Breast epithelium (tissue), 4 donors: ENCODE data around the gene CADM2. TPM values are rescaled to one million over a fixed set of nuclear protein-coding genes. Genes with fewer than 3 reads are reported as not detected.

Source experiments
- DNase-seq, 2 donors: peaks; one replicate each; pipeline ENCODE4 v3.0.0-alpha.2; 2019; ENCODE audit warnings: low spot score in 2 of 2
- H3K27ac ChIP-seq, 2 donors: fragments of 200-600 bp; sonication (generic) in 1 of 2; one replicate each; pipeline ENCODE4 v1.5.1; 2016 to 2019; ENCODE audit warnings: mild to moderate bottlenecking in 1 of 2
- H3K27me3 ChIP-seq, 2 donors: fragments of 200-600 bp; sonication (generic) in 1 of 2; one replicate each; pipeline versions ENCODE4 v1.5.1 to v1.6.0; 2017 to 2019; ENCODE audit warnings: control low read depth in 1 of 2, mild to moderate bottlenecking in 1 of 2
- H3K36me3 ChIP-seq: fragments of 200-600 bp; one replicate; pipeline ENCODE4 v1.5.1; 2019
- H3K4me1 ChIP-seq, 2 donors: fragments of 200-600 bp; sonication (generic); one replicate each; pipeline ENCODE4 v1.5.1; 2016 to 2019; ENCODE audit warnings: control low read depth in 1 of 2
- H3K4me3 ChIP-seq, 3 donors: fragments of 200-600 bp; sonication (generic); 1 replicate in 2 of 3; 2 replicates in 1 of 3; pipeline ENCODE4 v1.5.1; 2016 to 2019; ENCODE audit warnings: mild to moderate bottlenecking in 3 of 3, moderate library complexity in 2 of 3
- H3K9me3 ChIP-seq, 2 donors: fragments of 200-600 bp; sonication (generic) in 1 of 2; one replicate each; pipeline ENCODE4 v1.5.1; 2016 to 2019; ENCODE audit warnings: control low read depth in 1 of 2
- CTCF ChIP-seq, 3 donors: fragments of 450-650 bp; IDR thresholded peaks; one replicate each; pipeline ENCODE4 v1.5.1; 2016 to 2017; ENCODE audit warnings: antibody characterized with exemption in 3 of 3, mild to moderate bottlenecking in 3 of 3, moderate library complexity in 3 of 3
- POLR2A ChIP-seq: fragments of 450-650 bp; IDR thresholded peaks from one replicate; pipeline ENCODE4 v1.6.1; 2016; ENCODE audit warnings: antibody characterized with exemption, mild to moderate bottlenecking, moderate library complexity
- POLR2AphosphoS5 ChIP-seq, 3 donors: sonication (generic); formaldehyde crosslinking; IDR thresholded peaks; one replicate each; pipeline ENCODE4 v1.6.1; 2017; ENCODE audit warnings: antibody characterized with exemption in 3 of 3
- intact Hi-C: fragments of 100-400 bp; cut with DNase I; formaldehyde crosslinking; loops from one replicate; pipeline ENCODE4 v1.15.1; 2023; ENCODE audit warnings: low total_unique reads
- total RNA-seq, 3 donors: library from RNA; depleted of rRNA; stranded (reverse); fragments of >200 nt; gene quantifications; one replicate each; pipeline ENCODE4 v1.1.0, GENCODE V29; 2016

Gene CADM2
- total RNA-seq, 3 donors from 2014 or later, result 2.3 to 7.4 (median 6.9) TPM

- Histone ChIP-seq H3K4me3 (no peak overlapping the region), H3K36me3 (no peaks in the 10 kb centered on the region), H3K4me1 (no peaks in the 10 kb centered on the region), H3K27me3 (no peaks in the 10 kb centered on the region), H3K27ac (no peak overlapping the region), H3K9me3 (peaks cover 0 to 6% of the 10 kb centered on the region in 2 donors)
- intact Hi-C loops, result no loop called here
- no peak for DNase-seq
- no peak for TF ChIP-seq CTCF (IDR thresholded peaks at IDR 0.05)
- no peak for TF ChIP-seq POLR2A
- TF ChIP-seq POLR2AphosphoS5 (IDR thresholded peaks at IDR 0.05), result no peak
Observed at GRCh38 chr3:85890043-85890555, 931.3 kb downstream of the CADM2 start.

- H3K4me3 ChIP-seq, result no peak overlapping the region
- no peak for DNase-seq
- H3K36me3 ChIP-seq, result no peaks in the 10 kb centered on the region
- H3K27me3 ChIP-seq, result no peaks in the 10 kb centered on the region
- no peaks in the 10 kb centered on the region for H3K4me1 ChIP-seq
- H3K9me3 ChIP-seq, result no peaks in the 10 kb centered on the region
- intact Hi-C loops, result no loop called here
- no peak overlapping the region for H3K27ac ChIP-seq
- TF ChIP-seq POLR2A (no peak), POLR2AphosphoS5 (IDR thresholded peaks at IDR 0.05) (no peak), CTCF (IDR thresholded peaks at IDR 0.05) (no peak)
Observed at GRCh38 chr3:85903434-85903833, 944.6 kb downstream of the CADM2 start.

DNA sequence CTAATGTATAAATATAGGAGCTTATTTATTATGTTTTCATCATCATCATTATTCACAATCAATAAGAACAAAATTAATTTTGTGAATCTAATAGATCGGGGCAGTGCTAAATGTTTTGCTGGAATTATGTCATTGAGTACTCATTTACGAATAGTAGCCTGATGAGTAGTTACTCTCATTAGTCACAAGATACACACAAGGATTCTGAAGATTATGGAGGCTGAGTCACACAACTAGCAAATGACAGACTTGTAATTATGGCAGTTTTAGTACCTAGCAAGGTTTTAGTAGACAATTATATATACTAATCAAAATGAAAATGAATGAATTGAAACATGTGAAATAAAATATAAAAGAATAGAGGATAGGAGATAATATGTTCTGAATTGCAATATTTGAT is 954.2 kb downstream of the CADM2 start:
- Histone ChIP-seq H3K27ac (no peak overlapping the region), H3K4me3 (no peak overlapping the region), H3K27me3 (no peaks in the 10 kb centered on the region), H3K9me3 (peaks cover 0 to 3% of the 10 kb centered on the region in 2 donors), H3K4me1 (no peaks in the 10 kb centered on the region), H3K36me3 (no peaks in the 10 kb centered on the region)
- DNase-seq, result no peak
- intact Hi-C loops, result no loop called here
- no peak for TF ChIP-seq POLR2A
- TF ChIP-seq CTCF (IDR thresholded peaks at IDR 0.05), result no peak
- TF ChIP-seq POLR2AphosphoS5 (IDR thresholded peaks at IDR 0.05), result no peak

DNA sequence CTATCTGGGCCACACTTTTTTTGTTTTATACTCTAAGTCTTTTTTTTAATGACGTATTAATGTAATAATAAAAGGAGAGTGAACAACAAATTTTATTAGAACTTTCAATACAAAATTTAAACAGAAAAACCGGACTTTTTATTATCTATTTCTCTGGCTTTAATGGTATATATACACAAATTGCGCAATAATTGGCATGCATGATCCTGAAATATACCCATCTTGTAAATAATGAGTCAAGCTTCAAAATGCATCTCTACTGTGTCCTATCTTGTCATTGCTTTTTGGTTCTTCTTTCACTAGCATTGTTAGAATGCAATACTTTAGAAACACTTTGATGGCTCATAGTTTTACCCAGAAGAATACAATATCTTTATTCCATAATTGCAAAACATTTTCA is 963.6 kb downstream of the CADM2 start:
- no peak overlapping the region for H3K4me3 ChIP-seq
- no peak for DNase-seq
- no peaks in the 10 kb centered on the region for H3K27me3 ChIP-seq
- no peak overlapping the region for H3K27ac ChIP-seq
- H3K4me1 ChIP-seq, result no peaks in the 10 kb centered on the region
- no peaks in the 10 kb centered on the region for H3K9me3 ChIP-seq
- H3K36me3 ChIP-seq, result no peaks in the 10 kb centered on the region
- intact Hi-C loops, result no loop called here
- TF ChIP-seq POLR2AphosphoS5 (IDR thresholded peaks at IDR 0.05) (no peak), CTCF (IDR thresholded peaks at IDR 0.05) (no peak), POLR2A (no peak)

GRCh38 chr3:85930718-85931117 is 971.9 kb downstream of the CADM2 start:
- no peak for DNase-seq
- H3K36me3 ChIP-seq, result no peaks in the 10 kb centered on the region
- no peak overlapping the region for H3K27ac ChIP-seq
- TF ChIP-seq CTCF (IDR thresholded peaks at IDR 0.05) (no peak), POLR2A (no peak), POLR2AphosphoS5 (IDR thresholded peaks at IDR 0.05) (no peak)
- no peaks in the 10 kb centered on the region for H3K9me3 ChIP-seq
- H3K4me1 ChIP-seq, result no peaks in the 10 kb centered on the region
- H3K27me3 ChIP-seq, result no peaks in the 10 kb centered on the region
- H3K4me3 ChIP-seq, result no peak overlapping the region
- intact Hi-C loops, result no loop called here
